Measurements from ENCODE around the gene STMN3. TPM values are rescaled to one million over a fixed set of nuclear protein-coding genes. Genes with fewer than 3 reads are reported as not detected.

The STMN3 gene
- total and polyA plus RNA-seq, 2 of the 8 experiments (the other 6 are each of a cell fraction or from before 2014, with no cell fraction given), result 51.5 to 63.1 TPM

DNA sequence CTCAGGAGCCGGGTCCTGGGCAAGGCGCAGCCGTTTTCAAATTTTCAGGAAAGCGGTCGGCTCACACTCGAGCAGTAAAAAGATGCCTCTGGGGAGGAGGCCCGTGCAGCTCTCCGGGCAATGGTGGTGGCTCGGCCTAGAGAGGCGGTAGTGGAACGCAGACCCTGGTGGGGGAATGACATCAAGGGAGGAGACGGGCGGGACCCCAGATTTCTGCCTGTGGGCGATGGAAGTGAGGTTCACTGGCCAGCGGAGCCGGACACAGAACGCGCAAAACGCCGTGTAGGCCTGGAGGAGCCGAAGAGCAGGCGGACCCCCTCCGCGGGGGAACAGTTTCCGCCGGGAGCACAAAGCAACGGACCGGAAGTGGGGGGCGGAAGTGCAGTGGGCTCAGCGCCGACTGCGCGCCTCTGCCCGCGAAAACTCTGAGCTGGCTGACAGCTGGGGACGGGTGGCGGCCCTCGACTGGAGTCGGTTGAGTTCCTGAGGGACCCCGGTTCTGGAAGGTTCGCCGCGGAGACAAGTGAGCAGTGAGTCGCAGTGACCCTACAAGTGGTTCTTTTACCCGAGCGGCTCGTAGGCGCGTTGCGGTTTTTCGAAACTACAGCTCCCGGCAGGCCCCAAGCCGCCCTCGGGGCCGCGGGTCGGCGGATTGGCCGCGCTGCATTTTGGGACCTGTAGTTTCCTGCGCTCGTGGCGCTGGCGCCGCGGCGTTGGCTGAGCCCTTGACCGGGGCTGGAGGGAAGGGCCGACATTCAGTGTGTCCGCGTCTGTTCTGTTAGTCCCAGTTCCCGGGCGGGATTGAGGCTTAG is 4.9 kb upstream of the STMN3 start, which contains the start of gene RTEL1 (continued):
- TF ChIP-seq KDM4A (IDR thresholded peaks at IDR 0.05; ENCODE audit: low read depth, low read length, severe bottlenecking), result peak; percentile 97
- TF ChIP-seq SAP30 (IDR thresholded peaks at IDR 0.05; ENCODE audit: insufficient read depth, insufficient replicate concordance, low read length), result peak; percentile 88
- TF ChIP-seq POU5F1 (IDR thresholded peaks at IDR 0.05; ENCODE audit: low read depth, low read length), result no peak
- TF ChIP-seq YY1 (IDR thresholded peaks at IDR 0.05; ENCODE audit: low read depth, low read length), result peak; percentile 52; the same call in 1 of the 2 replicates
- TF ChIP-seq PHF8 (conservative IDR thresholded peaks at IDR 0.05; ENCODE audit: low read depth, low read length), result peak; percentile 70
- no peak for TF ChIP-seq SP2 (IDR thresholded peaks at IDR 0.05; ENCODE audit: low read length)
- TF ChIP-seq RNF2 (IDR thresholded peaks at IDR 0.05; ENCODE audit: borderline replicate concordance, low read depth, low read length, missing control alignments, poor library complexity, severe bottlenecking), result no peak
- TF ChIP-seq FOSL1 (IDR thresholded peaks at IDR 0.05; ENCODE audit: insufficient read depth, low read depth, low read length), result no peak
- TF ChIP-seq, protein P1, sequence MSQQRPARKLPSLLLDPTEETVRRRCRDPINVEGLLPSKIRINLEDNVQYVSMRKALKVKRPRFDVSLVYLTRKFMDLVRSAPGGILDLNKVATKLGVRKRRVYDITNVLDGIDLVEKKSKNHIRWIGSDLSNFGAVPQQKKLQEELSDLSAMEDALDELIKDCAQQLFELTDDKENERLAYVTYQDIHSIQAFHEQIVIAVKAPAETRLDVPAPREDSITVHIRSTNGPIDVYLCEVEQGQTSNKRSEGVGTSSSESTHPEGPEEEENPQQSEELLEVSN (IDR thresholded peaks at IDR 0.05), result no peak; the same call in 1 of the 2 replicates

All from H1 (cell line).